Activated naive CD4-positive, alpha-beta T cell treated with anti-CD3 and anti-CD28 coated beads, Interleukin-2, amount 50 U/mL, for 72 hours (primary cell): ENCODE results near the gene CILP. TPM values are rescaled to one million over a fixed set of nuclear protein-coding genes. Genes with fewer than 3 reads are reported as not detected.
"Not testable (repeated sequence)": the region's sequence is repeated elsewhere in the genome, so short reads cannot be mapped to it uniquely, and the experiment has no call there.

Source experiments
- ATAC-seq, 2 donors: fragments of 150-1000 bp; cut with Tn5 transposase; 2 replicates each; pipeline ENCODE4 v1.10.0; 2021; ENCODE audit warnings: mild to moderate bottlenecking in 2 of 2, moderate library complexity in 2 of 2
- DNase-seq, 2 donors: peaks; one replicate each; pipeline ENCODE4 v3.0.0; 2021 to 2022; ENCODE audit warnings: low spot score in 2 of 2
- H3K27ac Mint-ChIP-seq, 2 donors: one replicate each; pipeline ENCODE4 v1.8.0; 2022; ENCODE audit warnings: mild to moderate bottlenecking in 2 of 2, mixed read lengths in 2 of 2
- H3K36me3 Mint-ChIP-seq, 2 donors: one replicate each; pipeline ENCODE4 v1.8.0; 2022; ENCODE audit warnings: mixed read lengths in 2 of 2
- H3K9me3 Mint-ChIP-seq, 2 donors: one replicate each; pipeline ENCODE4 v1.8.0; 2022; ENCODE audit warnings: mixed read lengths in 2 of 2
- total RNA-seq, 2 donors: library from RNA; stranded (reverse); gene quantifications; one replicate each; pipeline ENCODE4 v1.2.3, GENCODE V29; 2022

The CILP gene
- total RNA-seq, 2 donors from 2014 or later, result 0.04 TPM; not detected in 1

DNA sequence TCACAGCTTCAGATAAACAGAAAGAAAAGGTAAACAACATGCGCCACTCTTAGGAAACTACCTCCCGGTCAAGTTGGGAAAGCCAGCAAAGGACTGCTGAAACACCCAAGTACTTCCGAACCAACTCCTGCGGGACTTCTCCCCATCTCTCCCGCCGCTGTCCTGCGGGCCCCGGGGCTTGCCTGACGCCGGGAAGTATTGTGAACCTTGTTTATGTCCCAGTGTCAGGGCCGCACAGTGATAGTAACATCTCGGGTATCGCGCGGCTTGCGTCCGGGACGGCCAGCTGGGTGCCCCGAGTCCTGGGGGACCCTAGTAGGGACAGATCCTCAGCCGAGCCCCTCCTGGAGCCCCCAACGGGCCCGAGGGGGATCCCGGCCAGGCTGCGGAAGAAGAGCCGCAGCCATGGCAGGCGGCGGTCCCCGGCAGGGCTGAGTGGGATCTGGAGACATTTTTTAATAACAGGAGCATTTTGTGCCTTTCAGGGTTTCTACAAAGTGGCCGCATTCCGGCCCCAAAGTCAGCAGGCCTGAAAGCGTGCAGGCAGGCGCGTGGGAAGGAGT lies 26.9 kb downstream of the CILP start:
- DNase-seq (peak; percentile 54 to 66), ATAC-seq (peak; percentile 19 to 38)
- Mint-ChIP-seq H3K9me3 (no peaks in the 10 kb centered on the region), H3K36me3 (peaks cover 8 to 10% of the 10 kb centered on the region in 2 donors), H3K27ac (peak overlapping the region; percentile 93 to 95)

DNA sequence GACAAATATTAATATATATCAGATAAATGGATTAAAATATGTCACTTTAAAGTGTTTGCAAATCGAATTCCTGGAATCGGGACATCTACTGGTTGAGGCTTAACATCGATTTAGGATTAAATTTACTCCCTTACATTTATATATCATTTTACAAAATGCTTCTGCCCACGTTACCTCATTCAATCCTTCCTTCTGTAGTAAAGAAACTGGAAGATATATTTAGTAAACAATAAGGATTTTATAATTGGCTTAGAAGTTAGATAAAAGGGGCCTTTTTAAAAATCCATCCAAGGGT lies 27.5 kb downstream of the CILP start:
- no peak for ATAC-seq
- no peaks in the 10 kb centered on the region for H3K9me3 Mint-ChIP-seq
- DNase-seq, result no peak
- peaks cover 8 to 10% of the 10 kb centered on the region in 2 donors for H3K36me3 Mint-ChIP-seq
- H3K27ac Mint-ChIP-seq, result peak overlapping the region; percentile 93 to 95

DNA sequence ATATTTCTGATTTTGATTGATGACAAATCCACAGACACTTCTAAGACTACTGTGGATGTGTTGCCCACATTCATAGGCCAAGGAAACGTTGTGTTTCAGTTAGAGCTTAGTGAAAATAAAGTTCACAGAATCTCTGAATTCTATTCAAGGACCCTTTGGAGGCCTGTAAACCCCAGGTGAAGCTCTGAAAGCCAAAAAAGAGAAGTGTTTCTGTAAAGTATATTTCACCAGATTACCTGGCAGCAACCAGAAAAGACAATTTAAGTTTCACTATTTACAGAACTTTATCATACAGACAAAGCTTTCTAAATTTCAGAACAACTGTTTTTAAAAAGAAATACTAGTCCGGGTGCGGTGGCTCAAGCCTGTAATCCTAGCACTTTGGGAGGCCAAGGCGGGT lies 28.7 kb downstream of the CILP start:
- H3K9me3 Mint-ChIP-seq, result no peaks in the 10 kb centered on the region
- no peak for ATAC-seq

DNA sequence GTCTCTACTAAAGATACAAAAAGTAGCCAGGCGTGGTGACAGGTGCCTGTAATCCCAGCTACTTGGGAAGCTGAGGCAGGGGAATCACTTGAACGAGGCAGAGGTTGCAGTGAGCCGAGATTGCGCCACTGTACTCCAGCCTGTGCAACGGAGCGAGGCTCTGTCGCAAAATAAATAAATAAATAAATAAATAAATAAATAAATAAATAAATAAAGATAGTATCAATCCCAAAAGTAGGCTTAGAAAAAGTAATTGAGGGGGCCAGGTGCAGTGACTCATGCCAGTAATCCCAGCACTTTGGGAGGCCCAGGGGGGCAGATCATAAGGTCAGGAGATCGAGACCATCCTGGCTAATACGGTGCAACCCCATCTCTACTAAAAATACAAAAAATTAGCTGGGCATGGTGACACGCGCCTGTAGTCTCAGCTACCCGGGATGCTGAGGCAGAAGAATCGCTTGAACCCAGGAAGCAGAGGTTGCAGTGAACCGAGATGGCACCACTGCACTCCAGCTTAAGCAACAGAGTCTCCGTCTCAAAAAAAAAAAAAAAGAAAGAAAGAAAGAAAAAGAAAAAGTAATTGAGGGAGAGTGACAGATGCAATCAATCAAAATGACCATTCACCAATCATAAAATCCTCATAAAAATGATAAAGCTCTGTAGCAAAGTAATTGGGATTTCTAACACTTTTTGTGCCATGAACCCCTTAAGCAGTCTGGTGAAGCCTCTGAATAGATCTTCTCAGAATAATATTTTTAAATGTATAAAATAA lies 29.5 kb downstream of the CILP start:
- not testable (repeated sequence) for ATAC-seq, H3K27ac Mint-ChIP-seq, H3K9me3 Mint-ChIP-seq, DNase-seq
- H3K36me3 Mint-ChIP-seq, result peaks cover 8 to 10% of the 10 kb centered on the region in 2 donors

More for the DNA sequence above, 28.7 kb downstream of the CILP start:
- Mint-ChIP-seq H3K27ac (peak overlapping the region in 1 of 2 donors; percentile 93), H3K36me3 (peaks cover 8 to 10% of the 10 kb centered on the region in 2 donors)
- DNase-seq, result no peak

DNA sequence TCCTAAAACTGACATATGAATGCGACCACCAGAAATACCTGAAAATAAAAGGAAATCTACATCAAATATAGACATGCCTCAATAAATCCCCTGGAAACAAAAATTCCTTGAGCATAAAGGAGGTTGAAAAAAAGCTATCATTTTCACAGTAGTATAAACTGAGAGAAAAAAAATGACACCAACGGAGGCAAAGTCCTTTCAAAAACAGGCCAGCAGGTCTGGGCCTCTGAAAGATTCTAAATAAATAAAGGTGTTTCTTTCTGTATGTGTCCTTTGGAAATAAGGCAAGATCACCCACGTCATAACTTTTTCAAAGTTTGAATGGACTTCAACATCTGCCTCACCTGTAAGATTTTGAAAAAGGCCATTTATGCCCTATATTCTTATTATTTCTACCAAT lies 31.1 kb downstream of the CILP start:
- ATAC-seq, result no peak
- Mint-ChIP-seq H3K36me3 (peaks cover 8 to 10% of the 10 kb centered on the region in 2 donors), H3K27ac (no peak overlapping the region), H3K9me3 (no peaks in the 10 kb centered on the region)
- DNase-seq, result no peak

DNA sequence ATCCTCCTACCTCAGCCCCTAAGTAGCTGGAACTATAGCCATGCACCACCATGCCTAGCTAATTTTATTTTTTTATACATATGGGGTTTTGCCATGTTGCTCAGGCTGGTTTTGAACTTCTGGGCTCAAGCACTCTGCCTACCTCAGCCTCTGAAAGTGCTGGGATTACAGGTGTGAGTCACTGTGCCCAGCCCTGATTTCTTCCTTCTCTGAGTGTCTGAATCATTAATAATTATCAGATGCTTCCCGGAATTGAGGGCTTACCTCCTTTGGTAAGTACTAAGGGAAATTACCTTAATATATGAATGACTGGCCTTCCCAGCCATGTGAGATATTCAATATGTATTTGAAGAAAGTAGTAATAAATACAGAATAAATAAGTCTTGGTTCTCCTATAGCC lies 33.4 kb downstream of the CILP start:
- no peak for ATAC-seq
- H3K36me3 Mint-ChIP-seq, result no peaks in the 10 kb centered on the region
- no peak for DNase-seq
- H3K9me3 Mint-ChIP-seq, result no peaks in the 10 kb centered on the region
- no peak overlapping the region for H3K27ac Mint-ChIP-seq

DNA sequence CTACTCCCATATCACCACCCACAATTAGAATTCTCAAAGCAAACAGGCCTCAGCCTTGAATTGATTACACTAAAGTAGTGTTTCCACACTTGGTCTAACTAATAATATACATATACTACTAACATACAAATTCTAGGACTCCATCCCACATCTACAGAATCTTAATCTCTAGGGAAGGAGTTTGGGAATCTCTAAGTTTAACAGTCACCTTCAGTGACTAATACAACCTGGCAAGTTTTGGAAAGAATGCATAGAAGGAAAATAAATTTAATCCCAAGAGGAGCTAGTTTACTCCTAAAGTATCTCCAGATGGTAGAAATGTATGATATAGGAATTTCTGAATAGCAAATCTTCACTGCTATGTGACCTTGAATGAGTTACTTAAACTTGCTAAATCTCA lies 35.2 kb downstream of the CILP start:
- no peak for DNase-seq
- Mint-ChIP-seq H3K36me3 (no peaks in the 10 kb centered on the region), H3K27ac (peak overlapping the region in 1 of 2 donors; percentile 3), H3K9me3 (no peaks in the 10 kb centered on the region)
- no peak for ATAC-seq

DNA sequence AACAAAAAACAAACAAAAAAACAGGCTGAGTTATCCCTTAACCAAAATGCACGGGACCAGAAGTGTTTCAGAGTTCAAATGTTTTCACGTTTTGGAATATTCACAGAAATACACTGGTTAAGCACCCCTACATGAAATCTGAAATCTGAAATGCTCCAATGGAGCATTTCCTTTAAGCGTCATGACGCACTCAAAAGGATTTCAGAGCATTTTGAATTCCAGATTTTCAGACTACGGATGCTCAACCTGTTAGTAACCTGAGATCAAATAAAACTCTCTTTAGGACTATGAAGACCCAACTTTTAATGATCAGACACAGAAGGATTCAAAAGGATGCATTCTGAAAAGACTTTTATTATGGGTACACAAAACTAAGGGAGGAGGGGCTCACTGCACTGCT lies 35.8 kb downstream of the CILP start:
- ATAC-seq, result no peak
- DNase-seq, result no peak
- Mint-ChIP-seq H3K36me3 (no peaks in the 10 kb centered on the region), H3K9me3 (no peaks in the 10 kb centered on the region), H3K27ac (no peak overlapping the region)

DNA sequence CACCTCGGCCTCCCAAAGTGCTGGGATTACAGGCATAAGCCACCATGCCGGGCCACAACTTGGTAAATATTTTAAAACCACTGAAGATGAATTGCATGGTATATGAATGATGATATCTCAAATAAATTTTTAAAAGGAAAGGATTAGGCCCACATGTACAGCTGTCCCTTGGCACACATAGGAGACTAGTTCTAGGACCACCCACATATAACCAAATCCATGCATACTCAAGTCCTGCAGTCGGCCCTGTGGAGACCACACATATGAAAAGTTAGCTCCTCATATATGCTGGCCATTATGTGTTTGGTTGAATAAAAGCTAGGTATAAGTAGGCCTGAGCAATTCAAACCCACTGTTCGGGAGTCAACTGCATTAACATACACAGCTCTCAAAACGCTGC lies 36.8 kb downstream of the CILP start:
- no peak overlapping the region for H3K27ac Mint-ChIP-seq
- H3K36me3 Mint-ChIP-seq, result no peaks in the 10 kb centered on the region
- no peaks in the 10 kb centered on the region for H3K9me3 Mint-ChIP-seq
- DNase-seq (no peak), ATAC-seq (no peak)

DNA sequence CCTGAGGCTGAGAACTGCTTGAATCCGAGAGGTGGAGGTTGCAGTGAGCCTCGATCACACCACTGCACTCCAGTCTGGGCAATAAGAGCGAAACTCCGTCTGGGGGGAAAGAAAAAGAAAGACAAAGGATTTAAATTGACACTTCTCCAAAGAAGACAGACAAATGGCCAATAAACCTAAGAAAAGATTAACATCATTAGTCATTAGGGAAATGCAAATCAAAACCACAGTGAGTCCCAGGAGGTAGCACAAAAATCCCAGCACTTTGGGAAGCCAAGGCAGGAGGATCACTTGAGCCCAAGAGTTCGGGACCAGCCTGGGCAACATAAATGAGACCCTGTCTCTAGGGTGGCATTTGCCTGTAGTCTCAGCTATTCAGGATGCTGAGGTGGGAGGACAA lies 38.7 kb downstream of the CILP start:
- DNase-seq (no peak), ATAC-seq (no peak)
- Mint-ChIP-seq H3K9me3 (no peaks in the 10 kb centered on the region), H3K27ac (peak overlapping the region in 1 of 2 donors; percentile 13), H3K36me3 (no peaks in the 10 kb centered on the region)

DNA sequence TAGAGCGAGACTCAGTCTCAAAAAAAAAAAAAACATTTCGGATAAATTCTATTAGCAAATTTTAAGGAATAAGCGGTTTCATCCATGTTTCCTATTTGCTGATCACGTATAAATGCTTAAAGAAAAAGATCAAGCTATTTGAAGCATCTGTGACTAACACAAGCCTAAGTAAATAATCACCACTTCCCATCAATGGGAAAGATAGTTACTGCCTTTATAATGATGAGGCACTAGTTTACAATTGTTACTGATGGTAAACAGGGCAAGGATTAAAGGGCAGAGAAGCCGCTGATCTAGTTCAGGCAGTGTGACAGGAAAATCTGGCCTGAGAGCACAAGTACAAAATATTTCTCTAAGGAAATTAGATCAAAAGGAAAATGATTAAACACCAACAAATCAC lies 39.8 kb downstream of the CILP start:
- Mint-ChIP-seq H3K36me3 (no peaks in the 10 kb centered on the region), H3K9me3 (no peaks in the 10 kb centered on the region), H3K27ac (no peak overlapping the region)
- ATAC-seq, result no peak
- no peak for DNase-seq

DNA sequence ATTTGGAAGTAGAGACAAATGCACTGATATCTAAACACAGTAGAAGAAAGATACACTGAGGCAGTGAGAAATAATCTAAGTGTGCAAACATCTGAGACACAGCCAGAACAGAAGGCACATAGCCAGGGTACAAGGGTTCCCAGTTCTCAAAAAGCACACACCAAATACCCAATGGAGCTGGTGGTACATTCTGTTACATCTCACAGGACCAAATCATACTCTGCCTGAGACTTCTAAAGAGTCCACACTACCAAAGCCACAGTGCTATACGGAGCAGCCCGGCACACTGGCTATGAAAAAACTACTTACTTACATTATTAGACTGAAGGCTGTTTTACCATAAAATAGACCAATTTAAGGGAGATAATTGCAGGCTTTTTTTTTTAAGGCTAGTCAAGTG lies 45.4 kb downstream of the CILP start:
- no peak for DNase-seq
- H3K27ac Mint-ChIP-seq, result peak overlapping the region in 1 of 2 donors; percentile 15
- H3K9me3 Mint-ChIP-seq, result no peaks in the 10 kb centered on the region
- H3K36me3 Mint-ChIP-seq, result no peaks in the 10 kb centered on the region
- ATAC-seq, result no peak

DNA sequence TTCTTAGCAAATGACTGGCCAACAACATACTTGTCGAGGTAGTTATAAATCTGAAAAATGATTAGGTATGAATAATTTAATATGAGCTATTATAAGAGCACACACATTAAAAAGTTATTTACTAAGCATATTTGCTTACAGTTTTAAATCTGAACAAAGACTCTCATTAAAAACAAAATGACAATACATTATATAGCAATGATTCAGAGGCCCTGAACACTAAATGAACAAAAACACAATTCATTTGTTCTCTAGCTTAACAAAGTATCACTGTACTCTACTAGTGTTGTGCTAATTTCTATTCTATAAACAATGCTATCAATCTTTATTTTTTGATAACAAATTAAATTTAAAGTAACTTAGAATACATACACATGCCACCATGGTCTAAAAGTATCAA lies 47.1 kb downstream of the CILP start:
- DNase-seq (no peak), ATAC-seq (no peak)
- no peaks in the 10 kb centered on the region for H3K9me3 Mint-ChIP-seq
- no peaks in the 10 kb centered on the region for H3K36me3 Mint-ChIP-seq
- H3K27ac Mint-ChIP-seq, result no peak overlapping the region

DNA sequence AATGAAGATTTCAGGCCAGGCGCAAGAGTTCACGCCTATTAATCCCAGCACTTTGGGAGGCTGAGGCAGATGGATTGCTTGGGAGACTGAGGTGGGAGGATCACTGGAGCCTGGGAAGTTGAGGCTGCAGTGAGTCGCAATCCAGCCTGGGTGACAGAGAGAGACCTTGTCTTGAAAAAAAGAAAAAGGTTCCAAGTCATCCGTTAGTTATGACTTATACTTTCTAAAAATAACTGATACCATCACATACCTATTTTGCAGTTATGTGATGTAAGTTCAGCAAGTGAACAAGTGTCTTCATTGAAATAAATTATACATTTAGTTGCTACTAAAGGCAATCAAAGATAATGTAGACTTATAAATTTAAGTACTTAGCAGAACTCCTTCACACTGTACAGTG lies 48.2 kb downstream of the CILP start:
- no peaks in the 10 kb centered on the region for H3K9me3 Mint-ChIP-seq
- DNase-seq, result no peak
- H3K36me3 Mint-ChIP-seq, result no peaks in the 10 kb centered on the region
- no peak overlapping the region for H3K27ac Mint-ChIP-seq
- ATAC-seq, result no peak

DNA sequence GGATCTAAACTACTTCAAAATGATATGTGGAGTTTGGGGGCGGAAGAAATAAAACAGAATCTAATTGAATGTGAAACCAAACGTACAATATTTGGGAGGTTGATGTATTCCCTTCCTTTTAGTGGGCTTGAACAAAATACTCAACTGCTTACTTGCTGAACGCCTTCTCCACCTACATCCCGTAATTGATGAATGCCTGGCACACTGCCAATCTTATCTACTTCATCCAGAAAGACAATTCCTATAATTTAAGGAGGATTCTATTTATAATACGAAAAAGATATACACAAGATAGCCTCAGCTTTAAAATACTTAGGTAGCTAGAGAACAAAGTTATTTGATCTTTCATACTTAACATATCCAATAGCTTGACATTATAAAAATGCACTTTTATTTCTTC lies 54.6 kb downstream of the CILP start:
- DNase-seq, result no peak
- ATAC-seq, result no peak
- H3K9me3 Mint-ChIP-seq, result no peaks in the 10 kb centered on the region
- peaks cover 6 to 15% of the 10 kb centered on the region in 2 donors for H3K36me3 Mint-ChIP-seq
- no peak overlapping the region for H3K27ac Mint-ChIP-seq

DNA sequence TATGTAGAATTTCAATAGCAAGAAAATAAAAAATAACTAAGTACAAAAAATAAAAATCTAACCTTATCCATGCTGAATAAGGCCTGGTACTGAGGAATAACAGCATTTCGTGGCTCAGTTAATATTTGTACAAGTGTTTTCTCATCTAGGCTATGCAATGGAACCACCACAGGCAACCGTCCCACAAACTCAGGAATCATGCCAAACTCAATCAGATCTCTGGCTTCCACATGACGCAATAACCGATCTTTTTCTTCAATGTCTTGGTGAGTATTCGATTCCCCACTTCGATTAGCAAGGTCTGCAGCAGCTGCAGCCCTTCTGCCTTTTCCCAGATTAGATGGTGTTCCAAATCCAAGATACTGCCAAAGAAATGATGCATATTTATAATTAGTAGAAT lies 56.6 kb downstream of the CILP start:
- Mint-ChIP-seq H3K9me3 (no peaks in the 10 kb centered on the region), H3K36me3 (peaks cover 6 to 20% of the 10 kb centered on the region in 2 donors), H3K27ac (no peak overlapping the region)
- ATAC-seq, result no peak
- no peak for DNase-seq

DNA sequence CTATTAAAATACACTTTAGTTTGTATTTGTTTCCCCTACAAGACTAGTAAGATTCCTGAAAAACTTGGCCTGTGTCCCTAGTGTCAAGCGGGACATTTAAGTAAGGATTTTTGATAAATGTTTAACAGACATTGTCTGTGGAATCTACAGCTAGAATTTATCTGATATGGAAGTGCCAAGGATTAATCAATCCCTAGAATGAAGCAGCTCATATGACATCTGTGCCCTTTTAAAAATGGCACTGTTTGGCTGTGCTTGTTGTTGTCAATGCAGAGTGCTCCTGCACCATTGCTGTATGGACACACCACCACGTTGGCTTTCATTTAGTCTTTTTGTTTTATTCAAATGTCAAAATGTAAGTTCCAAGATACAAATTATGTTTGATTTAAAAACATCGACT lies 63.4 kb downstream of the CILP start:
- Mint-ChIP-seq H3K9me3 (no peaks in the 10 kb centered on the region), H3K36me3 (peaks cover 0 to 5% of the 10 kb centered on the region in 2 donors), H3K27ac (no peak overlapping the region)
- DNase-seq (no peak), ATAC-seq (no peak)

DNA sequence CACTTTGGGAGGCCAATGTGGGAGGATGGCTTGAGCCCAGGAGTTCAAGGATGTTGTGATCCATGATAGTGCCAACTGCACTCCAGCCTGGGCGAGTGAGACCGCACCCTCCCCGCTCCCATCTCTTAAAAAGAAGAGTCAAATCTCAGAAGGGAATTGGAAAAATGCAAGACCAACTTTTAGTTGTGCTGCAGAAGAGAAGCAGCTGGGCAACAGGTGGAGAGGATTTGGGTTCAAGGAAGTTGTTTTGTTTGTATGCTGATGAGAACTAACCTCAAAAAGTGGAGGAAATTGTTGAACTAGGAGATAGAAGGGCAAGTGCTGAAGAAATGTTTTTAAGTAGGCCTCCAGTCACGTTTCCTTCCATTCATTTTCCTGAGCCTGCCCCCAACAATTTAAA lies 64.8 kb downstream of the CILP start:
- Mint-ChIP-seq H3K27ac (peak overlapping the region in 1 of 2 donors; percentile 13), H3K9me3 (no peaks in the 10 kb centered on the region), H3K36me3 (peaks cover 0 to 2% of the 10 kb centered on the region in 2 donors)
- DNase-seq (no peak), ATAC-seq (peak in 1 of 2 donors; percentile 29)
